HL-60 (cell line): ENCODE results near the gene ABHD17A.

Experiments
- GABPA ChIP-seq: IDR thresholded peaks from 2 replicates; pipeline ENCODE4 v1.6.1; 2012; ENCODE audit warnings: low read depth
- POLR2AphosphoS5 ChIP-seq: IDR thresholded peaks from 2 replicates; pipeline ENCODE4 v1.6.1; 2012; ENCODE audit warnings: low read depth
- REST ChIP-seq: IDR thresholded peaks from 2 replicates; pipeline ENCODE4 v1.6.1; 2012; ENCODE audit warnings: low read depth; ENCODE audit not compliant: insufficient replicate concordance
- SPI1 ChIP-seq: IDR thresholded peaks from 2 replicates; pipeline ENCODE4 v1.6.1; 2012; ENCODE audit warnings: low read depth, mild to moderate bottlenecking, borderline replicate concordance
- TF ChIP-seq, protein P1 (sequence below): IDR thresholded peaks from one replicate; pipeline ENCODE4 v1.5.1; 2011; ENCODE audit warnings: low read length, control low read depth, inconsistent platforms; ENCODE audit not compliant: insufficient read depth

DNA sequence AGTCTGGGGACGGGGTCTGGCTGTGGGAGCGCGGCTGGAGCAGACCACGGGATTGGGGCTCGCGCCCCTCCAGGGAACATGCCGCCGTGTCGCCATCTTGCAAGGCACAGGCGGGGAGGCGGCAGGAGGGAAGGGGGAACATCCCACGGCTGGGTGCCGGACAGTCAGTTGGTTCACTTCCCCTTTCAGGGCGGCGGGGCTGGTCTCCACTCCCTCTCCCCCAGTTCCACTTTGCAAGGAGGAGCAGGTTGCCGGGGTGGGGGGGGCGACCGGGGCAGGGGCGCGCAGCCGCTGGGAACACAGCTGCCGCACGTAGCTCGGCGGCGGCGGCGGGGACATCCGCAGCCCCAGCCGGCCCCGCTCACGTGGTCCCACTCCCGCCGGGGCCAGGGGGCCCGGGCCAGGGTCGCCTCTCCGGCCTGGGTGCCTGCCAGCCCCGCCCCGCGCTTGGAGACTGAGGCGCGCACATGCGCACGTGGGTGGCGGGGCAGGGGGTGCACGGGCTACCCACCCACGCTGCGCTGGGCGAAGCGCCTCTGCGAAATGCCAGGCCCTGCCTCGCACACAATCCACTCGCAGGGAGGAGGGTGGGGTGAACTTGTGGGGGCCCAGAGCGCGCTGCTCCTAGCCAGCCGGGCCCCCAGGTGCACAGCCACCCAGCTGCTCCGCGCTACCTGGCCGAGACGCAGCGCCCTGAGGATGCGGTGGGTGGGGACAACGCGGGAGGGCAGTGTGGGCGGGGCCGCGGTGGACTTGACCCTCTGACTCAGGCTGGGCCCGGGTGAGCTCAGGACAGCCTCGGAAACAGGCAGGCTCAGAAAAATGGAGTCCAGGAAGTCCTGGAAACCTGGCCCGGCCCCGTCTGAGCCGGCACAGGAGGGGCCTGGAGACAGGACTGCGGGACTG, 28.3 kb downstream of the ABHD17A start:
- TF ChIP-seq, protein P1, sequence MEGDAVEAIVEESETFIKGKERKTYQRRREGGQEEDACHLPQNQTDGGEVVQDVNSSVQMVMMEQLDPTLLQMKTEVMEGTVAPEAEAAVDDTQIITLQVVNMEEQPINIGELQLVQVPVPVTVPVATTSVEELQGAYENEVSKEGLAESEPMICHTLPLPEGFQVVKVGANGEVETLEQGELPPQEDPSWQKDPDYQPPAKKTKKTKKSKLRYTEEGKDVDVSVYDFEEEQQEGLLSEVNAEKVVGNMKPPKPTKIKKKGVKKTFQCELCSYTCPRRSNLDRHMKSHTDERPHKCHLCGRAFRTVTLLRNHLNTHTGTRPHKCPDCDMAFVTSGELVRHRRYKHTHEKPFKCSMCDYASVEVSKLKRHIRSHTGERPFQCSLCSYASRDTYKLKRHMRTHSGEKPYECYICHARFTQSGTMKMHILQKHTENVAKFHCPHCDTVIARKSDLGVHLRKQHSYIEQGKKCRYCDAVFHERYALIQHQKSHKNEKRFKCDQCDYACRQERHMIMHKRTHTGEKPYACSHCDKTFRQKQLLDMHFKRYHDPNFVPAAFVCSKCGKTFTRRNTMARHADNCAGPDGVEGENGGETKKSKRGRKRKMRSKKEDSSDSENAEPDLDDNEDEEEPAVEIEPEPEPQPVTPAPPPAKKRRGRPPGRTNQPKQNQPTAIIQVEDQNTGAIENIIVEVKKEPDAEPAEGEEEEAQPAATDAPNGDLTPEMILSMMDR = no peak
- TF ChIP-seq POLR2AphosphoS5 (peak; percentile 90), GABPA (0 out of 2 replicates have a peak, but pooled peaks have one; percentile 11), REST (no peak), SPI1 (peak; percentile 97)
